Trophoblast cell (in vitro differentiated cells and primary cell): ENCODE results near the gene MYPN.

ENCODE experiments used
- DNase-seq, 2 donors: peaks; one replicate each; pipeline ENCODE4 v3.0.0-alpha.2; 2016
- H2AFZ ChIP-seq: 2 replicates; pipeline ENCODE4 v1.6.1; 2013; ENCODE audit warnings: low read length, moderate library complexity, mild to moderate bottlenecking; ENCODE audit not compliant: insufficient read depth, poor library complexity
- H2AK5ac ChIP-seq: 2 replicates; pipeline ENCODE4 v1.6.1; 2013; ENCODE audit warnings: mild to moderate bottlenecking, low read length
- H2BK120ac ChIP-seq: 2 replicates; pipeline ENCODE4 v1.6.1; 2013; ENCODE audit warnings: low read length, mild to moderate bottlenecking, moderate library complexity; ENCODE audit not compliant: insufficient read depth, poor library complexity
- H2BK12ac ChIP-seq: 2 replicates; pipeline ENCODE4 v1.6.1; 2013; ENCODE audit warnings: mild to moderate bottlenecking, low read length, moderate library complexity
- H2BK5ac ChIP-seq: 2 replicates; pipeline ENCODE4 v1.6.1; 2013; ENCODE audit warnings: low read length, low read depth, moderate library complexity, mild to moderate bottlenecking; ENCODE audit not compliant: poor library complexity
- H3K14ac ChIP-seq: 2 replicates; pipeline ENCODE4 v1.6.1; 2013; ENCODE audit warnings: mild to moderate bottlenecking, low read length
- H3K18ac ChIP-seq: 2 replicates; pipeline ENCODE4 v1.6.1; 2013; ENCODE audit warnings: mild to moderate bottlenecking, low read length
- H3K23ac ChIP-seq: 2 replicates; pipeline ENCODE4 v1.6.1; 2013; ENCODE audit warnings: low read length
- H3K27ac ChIP-seq: 2 replicates; pipeline ENCODE4 v1.5.1; 2013; ENCODE audit warnings: low read depth, mild to moderate bottlenecking, inconsistent platforms, low read length, moderate library complexity
- H3K27me3 ChIP-seq: 2 replicates; pipeline ENCODE4 v1.6.1; 2013; ENCODE audit warnings: inconsistent platforms, mild to moderate bottlenecking, low read length, moderate library complexity; ENCODE audit not compliant: insufficient read depth
- H3K36me3 ChIP-seq, 2 experiments: 1 replicate in 1 of 2; 2 replicates in 1 of 2; pipeline ENCODE4 v1.6.1; 2013; ENCODE audit warnings: low read length in 2 of 2, mild to moderate bottlenecking in 2 of 2, moderate library complexity in 1 of 2; ENCODE audit not compliant: insufficient read depth in 2 of 2, control insufficient read depth in 1 of 2
- H3K4ac ChIP-seq: 2 replicates; pipeline ENCODE4 v1.6.1; 2013; ENCODE audit warnings: low read depth, mild to moderate bottlenecking, low read length, moderate library complexity
- H3K4me1 ChIP-seq, 2 experiments: 1 replicate in 1 of 2; 2 replicates in 1 of 2; pipeline ENCODE4 v1.6.1; 2013; ENCODE audit warnings: low read length in 2 of 2, mild to moderate bottlenecking in 2 of 2, moderate library complexity in 1 of 2; ENCODE audit not compliant: insufficient read depth in 2 of 2, control insufficient read depth in 1 of 2
- H3K4me2 ChIP-seq: 2 replicates; pipeline ENCODE4 v1.6.1; 2013; ENCODE audit warnings: inconsistent platforms, mild to moderate bottlenecking, low read length, moderate library complexity
- H3K4me3 ChIP-seq: 2 replicates; pipeline ENCODE4 v1.5.1; 2013; ENCODE audit warnings: mild to moderate bottlenecking, low read depth, low read length, inconsistent platforms
- H3K79me1 ChIP-seq: one replicate; pipeline ENCODE4 v1.6.1; 2013; ENCODE audit warnings: low read length
- H3K79me2 ChIP-seq: 2 replicates; pipeline ENCODE4 v1.6.1; 2013; ENCODE audit warnings: low read length, mild to moderate bottlenecking; ENCODE audit not compliant: control insufficient read depth, insufficient read depth, poor library complexity
- H3K9ac ChIP-seq: 2 replicates; pipeline ENCODE4 v1.6.1; 2013; ENCODE audit warnings: mild to moderate bottlenecking, low read length
- H3K9me3 ChIP-seq: 2 replicates; pipeline ENCODE4 v1.6.1; 2013; ENCODE audit warnings: low read depth, mild to moderate bottlenecking, control low read depth, inconsistent platforms, low read length; ENCODE audit not compliant: insufficient read depth
- H4K12ac ChIP-seq: 2 replicates; pipeline ENCODE4 v1.6.1; 2013; ENCODE audit warnings: low read depth, mild to moderate bottlenecking, low read length, moderate library complexity
- H4K8ac ChIP-seq: 2 replicates; pipeline ENCODE4 v1.6.1; 2013; ENCODE audit warnings: low read depth, mild to moderate bottlenecking, low read length, moderate library complexity
- H4K91ac ChIP-seq: one replicate; pipeline ENCODE4 v1.6.1; 2013; ENCODE audit warnings: low read depth, mild to moderate bottlenecking, low read length, moderate library complexity
- WGBS: extraction: QIAGEN DNeasy Blood & Tissue Kit; methylation state at CpG from one replicate; pipeline ENCODE4 v1.1.7; 2013; ENCODE audit warnings: missing lambda C conversion rate; ENCODE audit not compliant: insufficient read length, insufficient coverage; ENCODE audit errors: extremely low coverage; 5-methylcytosine and 5-hydroxymethylcytosine counted together

MYPN gene

GRCh38 chr10:68165643-68166042, 56.4 kb downstream of the MYPN start:
- H3K14ac ChIP-seq, result no peak overlapping the region
- H4K91ac ChIP-seq, result no peak overlapping the region
- no peak overlapping the region for H2AK5ac ChIP-seq
- no peak overlapping the region for H3K23ac ChIP-seq
- H3K9me3 ChIP-seq, result peaks cover 2% of the 10 kb centered on the region
- no peak overlapping the region for H3K4me3 ChIP-seq
- no peaks in the 10 kb centered on the region for H3K27me3 ChIP-seq
- H2BK12ac ChIP-seq, result no peak overlapping the region
- no peak overlapping the region for H3K9ac ChIP-seq
- no peak overlapping the region for H3K4me2 ChIP-seq
- no peak overlapping the region for H3K18ac ChIP-seq
- H3K4ac ChIP-seq, result no peak overlapping the region
- no peak for DNase-seq
- no peak overlapping the region for H2AFZ ChIP-seq
- no CpG with 5 or more reads among the region's 3 CpGs for WGBS
- H3K79me2 ChIP-seq, result no peaks in the 10 kb centered on the region
- no peaks in the 10 kb centered on the region for H3K79me1 ChIP-seq
- no peak overlapping the region for H3K27ac ChIP-seq
- no peak overlapping the region for H4K8ac ChIP-seq
- H3K36me3 ChIP-seq, result no peaks in the 10 kb centered on the region
- H2BK120ac ChIP-seq, result no peak overlapping the region
- no peak overlapping the region for H2BK5ac ChIP-seq
- H3K4me1 ChIP-seq, result no peaks in the 10 kb centered on the region
- no peak overlapping the region for H4K12ac ChIP-seq

- WGBS, result no CpG with 5 or more reads among the region's 3 CpGs
These were observed 57.7 kb downstream of the MYPN start for GRCh38 chr10:68166871-68167585.

GRCh38 chr10:68167586-68168189, 58.4 kb downstream of the MYPN start:
- H3K4me1 ChIP-seq, result no peaks in the 10 kb centered on the region

More at GRCh38 chr10:68166871-68167585, 57.7 kb downstream of the MYPN start:
- Histone ChIP-seq H3K79me2 (no peaks in the 10 kb centered on the region), H3K4me1 (no peaks in the 10 kb centered on the region), H3K27me3 (no peaks in the 10 kb centered on the region), H3K36me3 (no peaks in the 10 kb centered on the region), H3K23ac (no peak overlapping the region), H3K4ac (no peak overlapping the region), H2AFZ (no peak overlapping the region), H4K12ac (no peak overlapping the region), H3K4me2 (no peak overlapping the region), H3K18ac (no peak overlapping the region), H2BK5ac (no peak overlapping the region), H4K8ac (no peak overlapping the region), H2BK12ac (no peak overlapping the region), H3K14ac (no peak overlapping the region), H3K79me1 (no peaks in the 10 kb centered on the region), H3K4me3 (no peak overlapping the region), H3K9ac (no peak overlapping the region), H4K91ac (no peak overlapping the region), H2AK5ac (no peak overlapping the region), H2BK120ac (no peak overlapping the region), H3K27ac (no peak overlapping the region), H3K9me3 (peaks cover 2% of the 10 kb centered on the region)
- DNase-seq, result no peak

GRCh38 chr10:68171539-68172080, 62.3 kb downstream of the MYPN start:
- no peaks in the 10 kb centered on the region for H3K79me1 ChIP-seq
- H3K4ac ChIP-seq, result no peak overlapping the region
- no peak for DNase-seq
- no CpG with 5 or more reads among the region's 1 CpG for WGBS
- H3K14ac ChIP-seq, result no peak overlapping the region
- no peak overlapping the region for H3K27ac ChIP-seq
- H3K79me2 ChIP-seq, result no peaks in the 10 kb centered on the region
- no peak overlapping the region for H2BK12ac ChIP-seq
- no peak overlapping the region for H4K91ac ChIP-seq
- no peak overlapping the region for H2AK5ac ChIP-seq
- no peak overlapping the region for H3K23ac ChIP-seq
- H3K9me3 ChIP-seq, result no peaks in the 10 kb centered on the region
- no peak overlapping the region for H2BK120ac ChIP-seq
- no peaks in the 10 kb centered on the region for H3K27me3 ChIP-seq
- no peaks in the 10 kb centered on the region for H3K4me1 ChIP-seq
- H4K8ac ChIP-seq, result no peak overlapping the region
- H2BK5ac ChIP-seq, result no peak overlapping the region
- H3K18ac ChIP-seq, result no peak overlapping the region
- no peak overlapping the region for H3K4me2 ChIP-seq
- no peak overlapping the region for H3K9ac ChIP-seq
- no peaks in the 10 kb centered on the region for H3K36me3 ChIP-seq
- no peak overlapping the region for H4K12ac ChIP-seq
- H2AFZ ChIP-seq, result no peak overlapping the region
- no peak overlapping the region for H3K4me3 ChIP-seq

More at GRCh38 chr10:68167586-68168189, 58.4 kb downstream of the MYPN start:
- H3K18ac ChIP-seq, result no peak overlapping the region
- no peak overlapping the region for H3K4me2 ChIP-seq
- H3K14ac ChIP-seq, result no peak overlapping the region
- H4K91ac ChIP-seq, result no peak overlapping the region
- no peak overlapping the region for H2AFZ ChIP-seq
- no peak overlapping the region for H3K27ac ChIP-seq
- no peak overlapping the region for H2BK12ac ChIP-seq
- DNase-seq, result no peak
- no peaks in the 10 kb centered on the region for H3K79me1 ChIP-seq
- H3K4ac ChIP-seq, result no peak overlapping the region
- H3K79me2 ChIP-seq, result no peaks in the 10 kb centered on the region
- no peak overlapping the region for H4K12ac ChIP-seq
- H2BK5ac ChIP-seq, result no peak overlapping the region
- no peak overlapping the region for H2AK5ac ChIP-seq
- no CpG with 5 or more reads among the region's 6 CpGs for WGBS
- H4K8ac ChIP-seq, result no peak overlapping the region
- H2BK120ac ChIP-seq, result no peak overlapping the region
- no peaks in the 10 kb centered on the region for H3K36me3 ChIP-seq
- no peak overlapping the region for H3K9ac ChIP-seq
- peak overlapping the region; percentile 40 for H3K4me3 ChIP-seq
- H3K9me3 ChIP-seq, result peaks cover 2% of the 10 kb centered on the region
- H3K23ac ChIP-seq, result no peak overlapping the region
- H3K27me3 ChIP-seq, result no peaks in the 10 kb centered on the region
